NB4 (cell line): Measurements from ENCODE around the gene ZBTB7B.

Experiments used
- CTCF ChIP-seq: IDR thresholded peaks from one replicate; pipeline ENCODE4 v1.5.1; 2012; ENCODE audit warnings: low read depth, low read length
- MAX ChIP-seq: IDR thresholded peaks from 2 replicates; pipeline ENCODE4 v1.6.1; 2011; ENCODE audit warnings: low read depth, low read length
- MYC ChIP-seq: IDR thresholded peaks from 2 replicates; pipeline ENCODE4 v1.6.1; 2011; ENCODE audit warnings: low read depth, low read length

- no peak for TF ChIP-seq CTCF
- no peak for TF ChIP-seq MAX
- no peak for TF ChIP-seq MYC
These were observed 18.7 kb upstream of the ZBTB7B start for GRCh38 chr1:154983776-154984466.
